Neural cell (in vitro differentiated cells): ENCODE data around the gene ALDH1B1. TPM values are rescaled to one million over a fixed set of nuclear protein-coding genes. Genes with fewer than 3 reads are reported as not detected.

ENCODE experiments used
- H2AFZ ChIP-seq: fragments of 200-600, 300-800 bp; sonication (generic), shearing (Covaris generic); 2 replicates; pipeline ENCODE4 v1.6.0; 2014; ENCODE audit warnings: low read depth, mild to moderate bottlenecking, antibody characterized with exemption, low read length, moderate library complexity
- H3F3A ChIP-seq: fragments of 200-600 bp; shearing (Covaris generic); 2 replicates; pipeline ENCODE4 v1.6.1; 2016; ENCODE audit warnings: mild to moderate bottlenecking, moderate library complexity, mixed read lengths, antibody characterized with exemption, low read length; ENCODE audit not compliant: insufficient read depth, poor library complexity, severe bottlenecking
- H3K27ac ChIP-seq: fragments of 200-600, 300-800 bp; sonication (generic), shearing (Covaris generic); 2 replicates; pipeline ENCODE4 v1.5.1; 2014; ENCODE audit warnings: mild to moderate bottlenecking, low read length, moderate library complexity
- H3K27me3 ChIP-seq: fragments of 300-800, 200-600 bp; sonication (generic), shearing (Covaris generic); 2 replicates; pipeline ENCODE4 v1.6.0; 2014; ENCODE audit warnings: mild to moderate bottlenecking, low read depth, low read length, moderate library complexity; ENCODE audit not compliant: insufficient read depth
- H3K36me3 ChIP-seq: fragments of 300-800, 200-600 bp; sonication (generic), shearing (Covaris generic); 2 replicates; pipeline ENCODE4 v1.5.1; 2014; ENCODE audit warnings: mild to moderate bottlenecking, antibody characterized with exemption, low read length, moderate library complexity; ENCODE audit not compliant: insufficient read depth
- H3K4me2 ChIP-seq: fragments of 300-800, 200-600 bp; sonication (generic), shearing (Covaris generic); 2 replicates; pipeline ENCODE4 v1.6.0; 2014; ENCODE audit warnings: mild to moderate bottlenecking, low read length
- H3K4me3 ChIP-seq: fragments of 300-800, 200-600 bp; sonication (generic), shearing (Covaris generic); 2 replicates; pipeline ENCODE4 v1.5.1; 2014; ENCODE audit warnings: mild to moderate bottlenecking, low read length, moderate library complexity
- H3K79me2 ChIP-seq: fragments of 200-600 bp; shearing (Covaris generic); replicated peaks from 2 replicates; pipeline ENCODE4 v1.6.0; 2014; ENCODE audit warnings: mild to moderate bottlenecking, low read length, moderate library complexity; ENCODE audit not compliant: insufficient read depth
- H3K9ac ChIP-seq: fragments of 300-800, 200-600 bp; sonication (generic), shearing (Covaris generic); 2 replicates; pipeline ENCODE4 v1.6.1; 2016; ENCODE audit warnings: mild to moderate bottlenecking, low read length, mixed read lengths
- H3K9me2 ChIP-seq: fragments of 200-600 bp; shearing (Covaris generic); 2 replicates; pipeline ENCODE4 v1.6.1; 2016; ENCODE audit warnings: mild to moderate bottlenecking, low read length, mixed read lengths; ENCODE audit not compliant: insufficient read depth
- H3K9me3 ChIP-seq: fragments of 200-600, 300-800 bp; sonication (generic), shearing (Covaris generic); 2 replicates; pipeline ENCODE4 v1.6.1; 2016; ENCODE audit warnings: mild to moderate bottlenecking, mixed run types, low read length, moderate library complexity, mixed read lengths
- H4K20me1 ChIP-seq: fragments of 200-600 bp; shearing (Covaris generic); 2 replicates; pipeline ENCODE4 v1.6.1; 2016; ENCODE audit warnings: mild to moderate bottlenecking, mixed run types; ENCODE audit not compliant: insufficient read depth
- EP300 ChIP-seq: fragments of 450-650 bp; conservative IDR thresholded peaks from 2 replicates; pipeline ENCODE4 v1.6.1; 2014; ENCODE audit warnings: antibody characterized with exemption, mild to moderate bottlenecking, moderate library complexity; ENCODE audit not compliant: poor library complexity, severe bottlenecking
- EZH2 ChIP-seq: fragments of 200-600, 300-800 bp; shearing (Covaris generic), sonication (generic); IDR thresholded peaks from 2 replicates; pipeline ENCODE4 v1.6.1; 2014; ENCODE audit warnings: antibody characterized with exemption, low read length, borderline replicate concordance, mild to moderate bottlenecking; ENCODE audit not compliant: insufficient read depth, poor library complexity, severe bottlenecking
- MXI1 ChIP-seq: fragments of 450-650 bp; conservative IDR thresholded peaks from 2 replicates; pipeline ENCODE4 v1.6.1; 2014; ENCODE audit warnings: antibody characterized with exemption, mild to moderate bottlenecking; ENCODE audit not compliant: poor library complexity, severe bottlenecking
- POLR2AphosphoS5 ChIP-seq: IDR thresholded peaks from 2 replicates; pipeline ENCODE4 v1.6.1; 2012
- RAD21 ChIP-seq: fragments of 450-650 bp; conservative IDR thresholded peaks from 2 replicates; pipeline ENCODE4 v1.6.1; 2014; ENCODE audit warnings: antibody characterized with exemption, mild to moderate bottlenecking, moderate library complexity
- SMC3 ChIP-seq: fragments of 450-650 bp; conservative IDR thresholded peaks from 2 replicates; pipeline ENCODE4 v1.6.1; 2014; ENCODE audit warnings: antibody characterized with exemption, mild to moderate bottlenecking, moderate library complexity; ENCODE audit not compliant: poor library complexity
- TAF1 ChIP-seq: IDR thresholded peaks from 2 replicates; pipeline ENCODE4 v1.6.1; 2012; ENCODE audit warnings: low read depth
- polyA plus RNA-seq: library from polyadenylated mRNA; depleted of rRNA; stranded (reverse); fragments of >200 nt; gene quantifications from 2 replicates; pipeline ENCODE4 v1.2.3, GENCODE V29; 2014
- TF ChIP-seq, protein P1 (sequence below): fragments of 450-650 bp; IDR thresholded peaks from 2 replicates; pipeline ENCODE4 v1.5.1; 2014; ENCODE audit warnings: antibody characterized with exemption, mild to moderate bottlenecking, moderate library complexity; ENCODE audit not compliant: poor library complexity, severe bottlenecking
- TF ChIP-seq, protein P2 (sequence below): IDR thresholded peaks from 2 replicates; pipeline ENCODE4 v1.6.1; 2012; ENCODE audit warnings: borderline replicate concordance

The ALDH1B1 gene
- polyA plus RNA-seq, 1 donor from 2014 or later = 6.6 TPM

DNA sequence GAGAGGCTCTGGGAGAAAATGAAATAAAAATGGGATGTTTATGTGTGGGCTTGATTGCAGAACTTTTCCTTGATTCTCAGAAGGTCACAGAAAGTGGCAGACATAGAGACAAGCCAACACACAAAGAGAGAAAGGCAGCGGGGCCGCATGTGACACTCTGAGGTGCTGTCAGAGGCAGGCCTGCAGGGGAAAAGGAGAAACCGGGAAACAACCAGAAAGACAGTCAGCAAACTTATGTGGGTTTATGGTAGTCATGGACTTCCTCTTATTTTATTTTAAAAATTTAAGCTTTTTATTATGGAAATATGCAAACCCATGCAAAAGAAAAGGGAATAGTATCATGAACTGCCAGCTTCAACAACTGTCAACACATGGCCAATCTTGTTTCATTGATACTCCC lies 48.0 kb downstream of the ALDH1B1 start:
- Histone ChIP-seq H3K9ac (no peak overlapping the region), H3F3A (no peaks in the 10 kb centered on the region), H3K4me3 (no peak overlapping the region), H3K4me2 (no peak overlapping the region), H3K27me3 (no peaks in the 10 kb centered on the region), H3K9me2 (no peaks in the 10 kb centered on the region), H3K27ac (no peak overlapping the region), H2AFZ (no peak overlapping the region), H3K79me2 (no peaks in the 10 kb centered on the region), H4K20me1 (no peaks in the 10 kb centered on the region), H3K36me3 (peaks cover 8% of the 10 kb centered on the region), H3K9me3 (no peaks in the 10 kb centered on the region)
- no peak for TF ChIP-seq TAF1
- TF ChIP-seq, protein P1, sequence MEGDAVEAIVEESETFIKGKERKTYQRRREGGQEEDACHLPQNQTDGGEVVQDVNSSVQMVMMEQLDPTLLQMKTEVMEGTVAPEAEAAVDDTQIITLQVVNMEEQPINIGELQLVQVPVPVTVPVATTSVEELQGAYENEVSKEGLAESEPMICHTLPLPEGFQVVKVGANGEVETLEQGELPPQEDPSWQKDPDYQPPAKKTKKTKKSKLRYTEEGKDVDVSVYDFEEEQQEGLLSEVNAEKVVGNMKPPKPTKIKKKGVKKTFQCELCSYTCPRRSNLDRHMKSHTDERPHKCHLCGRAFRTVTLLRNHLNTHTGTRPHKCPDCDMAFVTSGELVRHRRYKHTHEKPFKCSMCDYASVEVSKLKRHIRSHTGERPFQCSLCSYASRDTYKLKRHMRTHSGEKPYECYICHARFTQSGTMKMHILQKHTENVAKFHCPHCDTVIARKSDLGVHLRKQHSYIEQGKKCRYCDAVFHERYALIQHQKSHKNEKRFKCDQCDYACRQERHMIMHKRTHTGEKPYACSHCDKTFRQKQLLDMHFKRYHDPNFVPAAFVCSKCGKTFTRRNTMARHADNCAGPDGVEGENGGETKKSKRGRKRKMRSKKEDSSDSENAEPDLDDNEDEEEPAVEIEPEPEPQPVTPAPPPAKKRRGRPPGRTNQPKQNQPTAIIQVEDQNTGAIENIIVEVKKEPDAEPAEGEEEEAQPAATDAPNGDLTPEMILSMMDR = no peak
- no peak for TF ChIP-seq EZH2
- no peak for TF ChIP-seq MXI1
- TF ChIP-seq SMC3 = no peak
- no peak for TF ChIP-seq EP300
- no peak for TF ChIP-seq RAD21
- TF ChIP-seq, protein P2, sequence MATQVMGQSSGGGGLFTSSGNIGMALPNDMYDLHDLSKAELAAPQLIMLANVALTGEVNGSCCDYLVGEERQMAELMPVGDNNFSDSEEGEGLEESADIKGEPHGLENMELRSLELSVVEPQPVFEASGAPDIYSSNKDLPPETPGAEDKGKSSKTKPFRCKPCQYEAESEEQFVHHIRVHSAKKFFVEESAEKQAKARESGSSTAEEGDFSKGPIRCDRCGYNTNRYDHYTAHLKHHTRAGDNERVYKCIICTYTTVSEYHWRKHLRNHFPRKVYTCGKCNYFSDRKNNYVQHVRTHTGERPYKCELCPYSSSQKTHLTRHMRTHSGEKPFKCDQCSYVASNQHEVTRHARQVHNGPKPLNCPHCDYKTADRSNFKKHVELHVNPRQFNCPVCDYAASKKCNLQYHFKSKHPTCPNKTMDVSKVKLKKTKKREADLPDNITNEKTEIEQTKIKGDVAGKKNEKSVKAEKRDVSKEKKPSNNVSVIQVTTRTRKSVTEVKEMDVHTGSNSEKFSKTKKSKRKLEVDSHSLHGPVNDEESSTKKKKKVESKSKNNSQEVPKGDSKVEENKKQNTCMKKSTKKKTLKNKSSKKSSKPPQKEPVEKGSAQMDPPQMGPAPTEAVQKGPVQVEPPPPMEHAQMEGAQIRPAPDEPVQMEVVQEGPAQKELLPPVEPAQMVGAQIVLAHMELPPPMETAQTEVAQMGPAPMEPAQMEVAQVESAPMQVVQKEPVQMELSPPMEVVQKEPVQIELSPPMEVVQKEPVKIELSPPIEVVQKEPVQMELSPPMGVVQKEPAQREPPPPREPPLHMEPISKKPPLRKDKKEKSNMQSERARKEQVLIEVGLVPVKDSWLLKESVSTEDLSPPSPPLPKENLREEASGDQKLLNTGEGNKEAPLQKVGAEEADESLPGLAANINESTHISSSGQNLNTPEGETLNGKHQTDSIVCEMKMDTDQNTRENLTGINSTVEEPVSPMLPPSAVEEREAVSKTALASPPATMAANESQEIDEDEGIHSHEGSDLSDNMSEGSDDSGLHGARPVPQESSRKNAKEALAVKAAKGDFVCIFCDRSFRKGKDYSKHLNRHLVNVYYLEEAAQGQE = no peak
- TF ChIP-seq POLR2AphosphoS5 = no peak

DNA sequence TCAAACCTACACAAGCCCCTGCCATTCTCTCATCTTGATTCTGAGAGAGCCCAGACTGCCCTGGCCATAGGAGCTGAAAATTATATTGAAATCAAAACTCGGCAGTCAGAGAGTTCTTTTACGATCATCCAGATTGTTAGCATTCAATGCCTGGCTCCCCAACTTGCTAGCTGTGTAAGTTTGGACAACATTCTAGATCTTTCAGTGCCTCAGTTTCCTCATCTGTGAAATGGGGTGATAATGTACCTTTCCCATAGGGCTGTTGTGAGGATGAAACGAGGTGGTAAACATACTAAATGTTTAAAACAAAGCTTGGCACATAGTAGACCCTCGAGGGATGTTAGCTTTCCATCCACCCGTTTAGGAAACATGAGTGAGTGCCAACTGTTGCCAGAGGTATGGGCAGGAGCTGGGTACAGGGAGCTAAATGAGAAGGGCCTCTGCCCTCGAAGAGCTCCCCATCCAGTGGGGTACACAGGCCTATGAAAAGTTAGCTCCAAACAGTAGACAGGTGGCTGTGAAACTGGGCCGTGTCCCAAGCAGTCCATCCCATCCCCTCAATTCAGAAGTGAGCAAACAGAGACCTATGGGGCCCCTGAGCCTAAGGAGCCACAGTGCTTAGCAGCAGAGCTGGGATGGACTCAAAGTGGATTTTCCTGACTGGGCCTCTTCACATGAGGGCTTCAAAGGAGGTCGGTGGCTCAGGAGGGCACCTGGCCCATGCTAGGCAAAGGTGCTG lies 49.0 kb downstream of the ALDH1B1 start:
- Histone ChIP-seq H3F3A (no peaks in the 10 kb centered on the region), H2AFZ (no peak overlapping the region), H3K9me3 (no peaks in the 10 kb centered on the region), H3K4me2 (no peak overlapping the region), H3K36me3 (peaks cover 8% of the 10 kb centered on the region), H3K9ac (no peak overlapping the region), H3K79me2 (no peaks in the 10 kb centered on the region), H4K20me1 (no peaks in the 10 kb centered on the region), H3K27ac (no peak overlapping the region), H3K9me2 (no peaks in the 10 kb centered on the region), H3K4me3 (no peak overlapping the region), H3K27me3 (no peaks in the 10 kb centered on the region)
- TF ChIP-seq, protein P1 = no peak
- TF ChIP-seq TAF1 (no peak), RAD21 (no peak), EZH2 (no peak), EP300 (no peak), SMC3 (no peak), MXI1 (no peak), POLR2AphosphoS5 (no peak)
- TF ChIP-seq, protein P2 = no peak
